ENCODE data around the gene CIART.

GRCh38 chr1:150257624-150258585 lies 24.4 kb upstream of the CIART start, which contains the start of gene CA14:
- TF ChIP-seq, protein P1, sequence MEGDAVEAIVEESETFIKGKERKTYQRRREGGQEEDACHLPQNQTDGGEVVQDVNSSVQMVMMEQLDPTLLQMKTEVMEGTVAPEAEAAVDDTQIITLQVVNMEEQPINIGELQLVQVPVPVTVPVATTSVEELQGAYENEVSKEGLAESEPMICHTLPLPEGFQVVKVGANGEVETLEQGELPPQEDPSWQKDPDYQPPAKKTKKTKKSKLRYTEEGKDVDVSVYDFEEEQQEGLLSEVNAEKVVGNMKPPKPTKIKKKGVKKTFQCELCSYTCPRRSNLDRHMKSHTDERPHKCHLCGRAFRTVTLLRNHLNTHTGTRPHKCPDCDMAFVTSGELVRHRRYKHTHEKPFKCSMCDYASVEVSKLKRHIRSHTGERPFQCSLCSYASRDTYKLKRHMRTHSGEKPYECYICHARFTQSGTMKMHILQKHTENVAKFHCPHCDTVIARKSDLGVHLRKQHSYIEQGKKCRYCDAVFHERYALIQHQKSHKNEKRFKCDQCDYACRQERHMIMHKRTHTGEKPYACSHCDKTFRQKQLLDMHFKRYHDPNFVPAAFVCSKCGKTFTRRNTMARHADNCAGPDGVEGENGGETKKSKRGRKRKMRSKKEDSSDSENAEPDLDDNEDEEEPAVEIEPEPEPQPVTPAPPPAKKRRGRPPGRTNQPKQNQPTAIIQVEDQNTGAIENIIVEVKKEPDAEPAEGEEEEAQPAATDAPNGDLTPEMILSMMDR (IDR thresholded peaks at IDR 0.05), result no peak
- TF ChIP-seq POLR2AphosphoS5 (IDR thresholded peaks at IDR 0.05), result no peak
- no peak for TF ChIP-seq EP300 (IDR thresholded peaks at IDR 0.05)
- TF ChIP-seq POLR2A (IDR thresholded peaks at IDR 0.05), result no peak
